Ectodermal cell (in vitro differentiated cells): Measurements from ENCODE around the gene APLP2.

Experiments
- H3K27ac ChIP-seq: 2 replicates; pipeline ENCODE4 v1.7.0; 2013; ENCODE audit warnings: mild to moderate bottlenecking, low read depth, low read length; ENCODE audit not compliant: insufficient read depth, poor library complexity, severe bottlenecking
- H3K27me3 ChIP-seq: 2 replicates; pipeline ENCODE4 v1.7.0; 2013; ENCODE audit warnings: mild to moderate bottlenecking, low read length; ENCODE audit not compliant: insufficient read depth, control insufficient read depth, poor library complexity, severe bottlenecking
- H3K36me3 ChIP-seq: one replicate; pipeline ENCODE4 v1.7.0; 2013; ENCODE audit warnings: low read length; ENCODE audit not compliant: control insufficient read depth, insufficient read depth
- H3K4me1 ChIP-seq: one replicate; pipeline ENCODE4 v1.7.0; 2013; ENCODE audit warnings: low read length; ENCODE audit not compliant: control insufficient read depth, insufficient read depth
- H3K4me3 ChIP-seq: 2 replicates; pipeline ENCODE4 v1.7.0; 2013; ENCODE audit warnings: low read depth, low read length, control low read depth; ENCODE audit not compliant: insufficient read depth
- H3K9me3 ChIP-seq: 2 replicates; pipeline ENCODE4 v1.7.0; 2013; ENCODE audit warnings: mild to moderate bottlenecking, low read length, moderate library complexity; ENCODE audit not compliant: control insufficient read depth
- WGBS, 2 experiments: methylation state at CpG; one replicate each; pipeline ENCODE4 v1.1.7; 2013; ENCODE audit warnings: missing lambda C conversion rate in 2 of 2; 5-methylcytosine and 5-hydroxymethylcytosine counted together

Gene APLP2

DNA sequence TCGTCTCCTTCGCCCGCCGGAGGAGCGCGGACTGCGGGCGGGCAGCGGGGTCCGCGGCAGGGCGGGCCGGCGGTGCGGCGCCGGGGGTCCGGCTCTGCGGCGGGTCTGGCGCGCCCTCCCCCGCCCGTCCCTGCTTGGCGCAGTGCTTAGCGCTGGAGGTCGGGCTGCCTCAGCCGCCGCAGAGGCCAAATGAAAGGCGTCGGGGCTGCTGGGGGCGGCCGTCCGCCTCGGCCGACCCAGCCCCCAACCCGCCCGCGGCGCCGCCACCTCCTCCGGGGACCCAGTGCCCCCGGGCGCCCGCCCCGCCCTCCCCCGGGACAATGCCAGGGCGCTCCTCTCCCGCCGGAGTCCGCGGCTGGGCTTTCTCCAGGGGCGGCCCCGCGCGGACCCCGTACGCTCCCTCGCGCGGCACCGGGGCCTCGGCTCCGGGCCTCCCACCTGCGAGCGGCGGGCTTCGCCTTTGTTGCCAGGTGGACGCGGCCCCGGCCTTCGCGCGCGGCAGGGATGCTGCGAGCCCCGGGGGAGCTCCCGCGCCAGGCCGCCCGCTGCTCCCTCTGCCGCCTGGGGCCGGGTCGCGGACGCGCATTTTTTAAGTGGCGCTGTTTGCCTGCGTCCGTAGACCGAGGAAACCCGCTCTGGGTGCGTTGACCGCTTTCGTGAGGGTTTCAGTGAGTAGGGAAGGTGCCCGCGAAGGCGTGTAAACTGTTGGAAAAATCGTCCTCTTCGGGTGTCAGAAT lies 583 bp downstream of the APLP2 start:
- WGBS, 2 experiments: 0% methylated on average over 100 of the region's 100 CpGs
- H3K27me3 ChIP-seq: peaks cover 21% of the 10 kb centered on the region
- H3K27ac ChIP-seq: peak overlapping the region; percentile 82
- H3K4me3 ChIP-seq: peak overlapping the region; percentile 72
- H3K9me3 ChIP-seq: no peaks in the 10 kb centered on the region
- no peaks in the 10 kb centered on the region for H3K36me3 ChIP-seq
- H3K4me1 ChIP-seq: peaks cover 10% of the 10 kb centered on the region

DNA sequence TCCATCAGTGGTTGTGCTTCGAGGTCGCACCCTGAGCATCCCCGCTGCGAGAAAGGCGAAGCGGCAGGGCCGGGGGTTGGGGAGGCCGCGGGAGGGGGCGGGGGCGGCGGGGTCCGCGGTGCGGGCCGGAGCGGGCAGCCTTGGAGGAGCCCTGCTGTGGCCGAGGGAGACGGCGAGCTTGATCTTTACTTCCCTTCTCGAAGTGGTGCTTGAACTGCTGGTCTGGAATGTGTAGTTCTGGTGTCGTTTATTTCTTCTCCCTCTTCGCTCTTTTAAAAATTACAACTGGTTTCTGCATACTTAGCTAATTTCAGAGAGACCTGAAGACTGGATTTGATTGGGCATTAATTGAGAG lies 1.1 kb downstream of the APLP2 start:
- Histone ChIP-seq H3K9me3 (no peaks in the 10 kb centered on the region), H3K36me3 (no peaks in the 10 kb centered on the region), H3K4me3 (peak overlapping the region; percentile 72), H3K4me1 (peaks cover 10% of the 10 kb centered on the region), H3K27ac (no peak overlapping the region), H3K27me3 (peaks cover 21% of the 10 kb centered on the region)
- 0% methylated on average over 21 of the region's 23 CpGs for WGBS, 2 experiments

GRCh38 chr11:130071211-130071712 lies 1.6 kb downstream of the APLP2 start:
- H3K27ac ChIP-seq: no peak overlapping the region
- no peaks in the 10 kb centered on the region for H3K9me3 ChIP-seq
- peaks cover 12% of the 10 kb centered on the region for H3K4me1 ChIP-seq
- H3K27me3 ChIP-seq: peaks cover 21% of the 10 kb centered on the region
- no peaks in the 10 kb centered on the region for H3K36me3 ChIP-seq
- H3K4me3 ChIP-seq: peak overlapping the region; percentile 72
- 22 to 26% methylated on average over 10 to 11 of the region's 11 CpGs for WGBS, 2 experiments

- H3K27me3 ChIP-seq: no peaks in the 10 kb centered on the region
- H3K36me3 ChIP-seq: no peaks in the 10 kb centered on the region
- no peak overlapping the region for H3K4me3 ChIP-seq
- 91 to 100% methylated on average over 2 of the region's 2 CpGs for WGBS, 2 experiments
- H3K27ac ChIP-seq: no peak overlapping the region
- peaks cover 17% of the 10 kb centered on the region for H3K4me1 ChIP-seq
- no peaks in the 10 kb centered on the region for H3K9me3 ChIP-seq
Observed at GRCh38 chr11:130074736-130075135, 5.0 kb downstream of the APLP2 start.

DNA sequence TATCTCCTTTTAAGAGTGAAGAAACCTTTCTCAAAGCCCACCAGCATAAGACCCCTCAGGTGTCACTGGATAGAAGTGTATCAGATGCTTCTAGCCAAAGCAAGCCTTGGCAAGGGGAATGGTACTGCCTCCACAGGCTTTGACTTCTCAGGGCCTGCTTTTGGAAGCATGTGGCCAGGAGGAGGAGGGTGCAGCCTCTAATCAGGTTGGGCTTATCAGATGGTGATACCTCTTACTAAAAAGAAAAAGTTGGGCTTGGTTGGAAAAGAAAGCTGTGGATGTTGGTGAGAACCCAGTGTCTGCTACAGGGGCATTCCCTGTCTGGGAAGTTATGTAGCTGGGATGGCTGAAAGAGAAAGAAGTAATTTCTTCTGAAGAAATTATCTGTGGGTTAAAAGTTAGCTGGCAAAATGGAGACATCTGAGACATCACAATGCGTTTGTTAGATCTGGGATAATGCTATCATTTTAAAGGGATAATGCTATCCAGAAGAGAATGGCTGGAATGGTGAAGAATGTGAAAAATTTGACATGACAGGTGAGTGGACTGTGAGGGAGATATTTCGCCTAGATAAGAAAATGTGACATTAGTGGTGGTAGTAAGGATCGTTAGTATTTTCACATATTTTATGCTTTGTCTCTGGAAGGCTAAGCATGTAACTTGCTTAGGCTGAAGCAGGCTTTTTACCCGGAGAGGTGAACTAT lies 7.2 kb downstream of the APLP2 start:
- Histone ChIP-seq H3K27me3 (no peaks in the 10 kb centered on the region), H3K36me3 (no peaks in the 10 kb centered on the region), H3K27ac (no peak overlapping the region), H3K9me3 (no peaks in the 10 kb centered on the region), H3K4me3 (no peak overlapping the region), H3K4me1 (peaks cover 14% of the 10 kb centered on the region)
- 92 to 95% methylated on average over 3 to 4 of the region's 4 CpGs for WGBS, 2 experiments

DNA sequence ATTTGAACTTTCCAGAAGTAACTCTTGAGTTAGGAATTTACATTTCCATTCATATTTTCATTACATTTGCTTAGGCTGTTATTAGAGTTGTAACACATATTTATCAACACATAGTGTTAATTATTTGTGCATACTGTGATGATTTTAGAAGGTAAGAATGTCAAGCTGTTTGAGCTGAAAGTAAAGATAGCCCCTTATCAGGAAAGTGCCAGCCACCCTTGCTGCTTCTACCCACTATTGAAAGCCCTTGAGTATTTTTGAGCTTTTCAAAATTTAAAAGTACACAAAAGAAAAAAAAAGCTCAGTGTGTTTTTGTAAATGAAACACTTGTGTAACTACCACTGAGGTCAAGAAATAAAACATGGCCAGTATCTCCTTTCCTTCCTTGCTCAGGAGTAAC lies 8.0 kb downstream of the APLP2 start:
- Histone ChIP-seq H3K9me3 (no peaks in the 10 kb centered on the region), H3K36me3 (no peaks in the 10 kb centered on the region), H3K4me3 (no peak overlapping the region), H3K27me3 (no peaks in the 10 kb centered on the region), H3K27ac (no peak overlapping the region), H3K4me1 (peaks cover 10% of the 10 kb centered on the region)

DNA sequence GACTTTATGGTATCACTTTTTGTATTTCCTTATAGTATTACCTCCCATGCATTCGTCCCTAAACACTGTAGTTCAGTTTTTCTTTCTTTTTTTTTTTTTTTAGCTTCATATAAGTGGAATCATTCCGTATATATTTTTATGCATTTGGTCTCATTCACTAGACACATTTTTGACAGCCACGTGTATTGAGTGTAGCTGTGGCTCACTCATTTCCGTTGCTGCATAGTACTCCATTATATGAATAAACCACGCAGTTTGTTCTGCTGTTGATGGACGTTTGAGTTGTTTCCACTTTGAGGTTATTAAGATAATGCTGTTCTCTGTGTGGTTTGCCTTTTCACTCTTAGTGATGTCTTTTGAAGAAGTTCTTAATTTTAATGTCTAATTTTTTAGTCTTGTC lies 8.4 kb downstream of the APLP2 start:
- Histone ChIP-seq H3K4me3 (no peak overlapping the region), H3K9me3 (no peaks in the 10 kb centered on the region), H3K4me1 (peaks cover 10% of the 10 kb centered on the region), H3K36me3 (no peaks in the 10 kb centered on the region), H3K27me3 (no peaks in the 10 kb centered on the region), H3K27ac (no peak overlapping the region)
- 98 to 100% methylated on average over 5 to 6 of the region's 6 CpGs for WGBS, 2 experiments

DNA sequence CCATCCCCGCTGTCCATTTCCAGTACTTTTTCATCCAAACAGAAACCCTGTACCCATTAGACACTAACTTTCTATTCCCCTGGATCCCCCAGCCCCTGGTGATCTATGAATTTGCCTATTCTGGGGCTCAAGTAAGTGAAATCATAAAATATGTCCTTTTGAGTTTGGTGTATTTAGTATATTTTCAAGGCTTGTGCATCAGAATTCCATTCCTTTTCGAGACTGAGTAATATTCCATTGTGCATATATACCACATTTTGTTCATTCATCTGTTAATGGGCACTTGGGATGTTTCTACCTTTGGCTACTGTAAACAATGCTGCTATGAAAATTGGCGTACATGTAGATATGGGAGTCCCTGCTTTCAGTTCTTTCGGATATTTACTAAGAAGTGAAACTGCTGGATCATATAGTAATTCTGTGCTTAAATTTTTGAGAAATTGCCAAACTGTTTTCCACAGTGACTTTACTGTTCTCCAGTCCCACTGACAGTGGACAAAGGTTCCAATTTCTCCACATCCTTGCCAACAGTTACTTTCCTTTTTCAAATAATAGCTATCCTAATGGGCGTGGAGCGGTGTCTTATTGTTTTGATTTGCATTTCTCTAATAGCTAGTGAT lies 16.1 kb downstream of the APLP2 start:
- WGBS, 2 experiments: 96 to 98% methylated on average over 5 to 6 of the region's 6 CpGs
- no peaks in the 10 kb centered on the region for H3K9me3 ChIP-seq
- no peak overlapping the region for H3K27ac ChIP-seq
- H3K4me3 ChIP-seq: no peak overlapping the region
- peaks cover 13% of the 10 kb centered on the region for H3K4me1 ChIP-seq
- no peaks in the 10 kb centered on the region for H3K27me3 ChIP-seq
- no peaks in the 10 kb centered on the region for H3K36me3 ChIP-seq

DNA sequence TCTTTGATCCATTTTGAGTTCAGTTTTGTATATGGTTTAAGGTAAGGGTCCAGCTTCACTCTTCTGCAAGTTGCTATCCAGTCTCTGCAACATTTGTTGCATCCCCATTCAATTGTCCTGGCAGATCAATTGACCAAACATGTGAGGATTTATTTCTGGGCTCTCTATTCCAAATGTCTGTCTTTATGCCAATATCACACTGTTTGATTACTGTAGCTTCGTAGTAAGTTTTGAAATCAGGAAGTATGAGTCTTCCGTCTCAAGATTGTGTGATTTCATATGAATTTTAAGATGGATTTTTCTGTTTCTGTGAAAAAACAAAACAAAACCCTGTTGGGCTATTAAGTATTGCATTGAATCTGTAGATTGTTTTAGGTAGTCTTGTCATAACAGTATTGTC lies 17.0 kb downstream of the APLP2 start:
- H3K27ac ChIP-seq: no peak overlapping the region
- no peaks in the 10 kb centered on the region for H3K27me3 ChIP-seq
- H3K9me3 ChIP-seq: no peaks in the 10 kb centered on the region
- H3K4me1 ChIP-seq: peaks cover 13% of the 10 kb centered on the region
- WGBS, 2 experiments: 91 to 92% methylated on average over 2 of the region's 2 CpGs
- H3K36me3 ChIP-seq: no peaks in the 10 kb centered on the region
- H3K4me3 ChIP-seq: no peak overlapping the region

DNA sequence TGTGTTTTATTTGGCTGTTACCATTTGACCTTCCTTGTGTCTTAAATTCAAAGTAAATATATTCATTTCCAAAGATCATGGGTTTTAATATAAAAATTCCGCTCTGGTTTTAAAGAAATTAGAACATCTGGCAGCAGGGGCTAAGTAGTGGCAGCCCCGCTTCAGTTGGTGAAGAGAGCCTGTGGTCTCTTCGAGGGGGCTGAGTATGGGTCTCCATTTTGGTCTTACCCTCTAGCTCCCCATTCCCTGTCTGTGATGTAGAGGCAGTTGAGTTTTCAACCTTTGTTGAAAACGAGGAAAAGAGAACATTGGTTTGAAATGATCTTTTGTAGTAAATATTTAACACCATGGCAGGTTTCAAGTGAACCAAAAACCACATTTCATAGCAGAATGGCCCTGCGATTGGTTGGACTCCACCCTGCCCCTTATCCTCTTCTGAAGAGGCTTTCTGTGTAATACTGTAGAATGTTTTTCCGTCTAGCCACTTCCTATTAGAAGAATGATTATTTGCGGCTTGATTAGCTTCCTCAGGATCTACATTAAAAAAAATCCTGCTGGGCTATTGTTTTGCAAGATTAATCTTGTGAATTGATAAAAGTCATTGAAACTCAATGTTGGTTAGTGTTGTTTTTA lies 17.7 kb downstream of the APLP2 start:
- no peak overlapping the region for H3K4me3 ChIP-seq
- 82 to 94% methylated on average over 5 to 7 of the region's 7 CpGs for WGBS, 2 experiments
- no peaks in the 10 kb centered on the region for H3K27me3 ChIP-seq
- H3K27ac ChIP-seq: peak overlapping the region; percentile 16
- peaks cover 13% of the 10 kb centered on the region for H3K4me1 ChIP-seq
- no peaks in the 10 kb centered on the region for H3K9me3 ChIP-seq
- no peaks in the 10 kb centered on the region for H3K36me3 ChIP-seq
